ENCODE results near the gene EVA1A.

Gene EVA1A

GRCh38 chr2:75539955-75540716 is 20.6 kb downstream of the EVA1A start:
- no peak for DNase-seq

- no peak for DNase-seq
Observed at GRCh38 chr2:75538521-75539490, 21.9 kb downstream of the EVA1A start.

- no peak for DNase-seq
Observed at GRCh38 chr2:75537658-75538057, 23.1 kb downstream of the EVA1A start.

GRCh38 chr2:75533135-75533534 is 27.6 kb downstream of the EVA1A start:
- DNase-seq = no peak

- no peak for DNase-seq
Observed at GRCh38 chr2:75532488-75532887, 28.3 kb downstream of the EVA1A start.

GRCh38 chr2:75528221-75528977 is 32.3 kb downstream of the EVA1A start:
- DNase-seq = no peak

GRCh38 chr2:75527676-75528075 is 33.1 kb downstream of the EVA1A start:
- DNase-seq = no peak

- DNase-seq = no peak
Observed at GRCh38 chr2:75526842-75527241, 33.9 kb downstream of the EVA1A start.

- no peak for DNase-seq
Observed at GRCh38 chr2:75525434-75526310, 35.1 kb downstream of the EVA1A start.

- DNase-seq = no peak
Observed at GRCh38 chr2:75524276-75524911, 36.3 kb downstream of the EVA1A start.

GRCh38 chr2:75523313-75524275 is 37.1 kb downstream of the EVA1A start:
- DNase-seq = no peak

- no peak for DNase-seq
Observed at GRCh38 chr2:75522543-75523312, 38.0 kb downstream of the EVA1A start.

GRCh38 chr2:75521225-75521872 is 39.4 kb downstream of the EVA1A start:
- DNase-seq = no peak

GRCh38 chr2:75519843-75520242 is 40.9 kb downstream of the EVA1A start:
- DNase-seq = no peak

- no peak for DNase-seq
Observed at GRCh38 chr2:75518638-75519465, 41.9 kb downstream of the EVA1A start.

GRCh38 chr2:75517547-75518230 is 43.0 kb downstream of the EVA1A start:
- DNase-seq = no peak

All from NCI-H1436 (cell line).